Measurements from ENCODE around the gene NOS2.
"Not testable (repeated sequence)": the region's sequence is repeated elsewhere in the genome, so short reads cannot be mapped to it uniquely, and the experiment has no call there.

The NOS2 gene

GRCh38 chr17:27741971-27742575, 58.3 kb downstream of the NOS2 start:
- no peak overlapping the region for H3K4me3 ChIP-seq (ENCODE audit: control insufficient read depth, low read depth, low read length)
- no peak for TF ChIP-seq CTCF (IDR thresholded peaks at IDR 0.05; ENCODE audit: control insufficient read depth, insufficient read depth, low read depth, low read length, missing control alignments)
- no peak for DNase-seq (ENCODE audit: low read depth)

- TF ChIP-seq CTCF (IDR thresholded peaks at IDR 0.05; ENCODE audit: control insufficient read depth, insufficient read depth, low read depth, low read length, missing control alignments): no peak
- DNase-seq (ENCODE audit: low read depth): no peak
- no peak overlapping the region for H3K4me3 ChIP-seq (ENCODE audit: control insufficient read depth, low read depth, low read length)
These were observed 58.9 kb downstream of the NOS2 start for GRCh38 chr17:27741361-27741861.

- not testable (repeated sequence) for DNase-seq (ENCODE audit: low read depth); H3K4me3 ChIP-seq (ENCODE audit: control insufficient read depth, low read depth, low read length)
These were observed 59.8 kb downstream of the NOS2 start for GRCh38 chr17:27740541-27740940.

- no peak for TF ChIP-seq CTCF (IDR thresholded peaks at IDR 0.05; ENCODE audit: control insufficient read depth, insufficient read depth, low read depth, low read length, missing control alignments)
- H3K4me3 ChIP-seq (ENCODE audit: control insufficient read depth, low read depth, low read length): no peak overlapping the region
- no peak for DNase-seq (ENCODE audit: low read depth)
These were observed 66.6 kb downstream of the NOS2 start for GRCh38 chr17:27733773-27734172.

GRCh38 chr17:27732746-27733145, 67.6 kb downstream of the NOS2 start:
- DNase-seq (ENCODE audit: low read depth); H3K4me3 ChIP-seq (ENCODE audit: control insufficient read depth, low read depth, low read length): not testable (repeated sequence)

- H3K4me3 ChIP-seq (ENCODE audit: control insufficient read depth, low read depth, low read length); DNase-seq (ENCODE audit: low read depth): not testable (repeated sequence)
These were observed 74.3 kb downstream of the NOS2 start for GRCh38 chr17:27725982-27726381.

- TF ChIP-seq CTCF (IDR thresholded peaks at IDR 0.05; ENCODE audit: control insufficient read depth, insufficient read depth, low read depth, low read length, missing control alignments): no peak
- H3K4me3 ChIP-seq (ENCODE audit: control insufficient read depth, low read depth, low read length): no peak overlapping the region
- DNase-seq (ENCODE audit: low read depth): no peak
These were observed 78.5 kb downstream of the NOS2 start for GRCh38 chr17:27721797-27722196.
